Measurements from ENCODE around the gene HINT2. TPM values are rescaled to one million over a fixed set of nuclear protein-coding genes. Genes with fewer than 3 reads are reported as not detected.

Gene HINT2
- total RNA-seq, 4 donors from 2014 or later: 19.8 to 49.7 (median 40.6) TPM

- TF ChIP-seq CTCF (IDR thresholded peaks at IDR 0.05): no peak
- ATAC-seq (ENCODE audit: low FRiP score): peak; percentile 73
- peak; percentile 55 for DNase-seq (ENCODE audit: low spot score)
Observed at GRCh38 chr9:35812025-35812602, 2.7 kb downstream of the HINT2 start, which contains the start of gene SPAG8. Gene SPAG8, minus strand, starts transcription at chr9:35812262. Its CDS starts 115 bp downstream, at chr9:35812147.

GRCh38 chr9:35811381-35812024, 3.3 kb downstream of the HINT2 start:
- no peak for TF ChIP-seq CTCF (IDR thresholded peaks at IDR 0.05)
- no peak for ATAC-seq (ENCODE audit: low FRiP score)
- DNase-seq (ENCODE audit: low spot score): no peak

- no peak for ATAC-seq (ENCODE audit: low FRiP score)
- DNase-seq (ENCODE audit: low spot score): no peak
- no peak for TF ChIP-seq CTCF (IDR thresholded peaks at IDR 0.05)
Observed at GRCh38 chr9:35810122-35810521, 4.7 kb downstream of the HINT2 start.

GRCh38 chr9:35808433-35808832, 6.4 kb downstream of the HINT2 start:
- DNase-seq (ENCODE audit: low spot score): no peak
- TF ChIP-seq CTCF (IDR thresholded peaks at IDR 0.05): no peak
- ATAC-seq (ENCODE audit: low FRiP score): no peak

- ATAC-seq (ENCODE audit: low FRiP score) (no peak), DNase-seq (ENCODE audit: low spot score) (no peak)
- no peak for TF ChIP-seq CTCF (IDR thresholded peaks at IDR 0.05)
Observed at GRCh38 chr9:35806101-35806500, 8.7 kb downstream of the HINT2 start.

GRCh38 chr9:35801328-35802128, 13.3 kb downstream of the HINT2 start:
- DNase-seq (ENCODE audit: low spot score) (no peak), ATAC-seq (ENCODE audit: low FRiP score) (no peak)
- no peak for TF ChIP-seq CTCF (IDR thresholded peaks at IDR 0.05)
